ENCODE data around the gene RPL5.

RPL5 gene

GRCh38 chr1:92853299-92853698 is 21.5 kb downstream of the RPL5 start:
- DNase-seq (ENCODE audit: low read depth in 1 of 2, low spot score in 1 of 2): no peak

- no peak for DNase-seq (ENCODE audit: low read depth in 1 of 2, low spot score in 1 of 2)
Measured at GRCh38 chr1:92854101-92854785, 22.4 kb downstream of the RPL5 start.

- DNase-seq (ENCODE audit: low read depth in 1 of 2, low spot score in 1 of 2): no peak
Measured at GRCh38 chr1:92855236-92855635, 23.4 kb downstream of the RPL5 start.

- DNase-seq (ENCODE audit: low read depth in 1 of 2, low spot score in 1 of 2): no peak
Measured at GRCh38 chr1:92857817-92858216, 26.0 kb downstream of the RPL5 start.

GRCh38 chr1:92858564-92859399 is 26.9 kb downstream of the RPL5 start:
- DNase-seq (ENCODE audit: low read depth in 1 of 2, low spot score in 1 of 2): no peak

GRCh38 chr1:92859400-92860039 is 27.7 kb downstream of the RPL5 start:
- DNase-seq (ENCODE audit: low read depth in 1 of 2, low spot score in 1 of 2): no peak

GRCh38 chr1:92862605-92863004 is 30.8 kb downstream of the RPL5 start:
- no peak for DNase-seq (ENCODE audit: low read depth in 1 of 2, low spot score in 1 of 2)

- no peak for DNase-seq (ENCODE audit: low read depth in 1 of 2, low spot score in 1 of 2)
Measured at GRCh38 chr1:92864131-92864530, 32.3 kb downstream of the RPL5 start.

GRCh38 chr1:92870591-92870990 is 38.8 kb downstream of the RPL5 start:
- no peak for DNase-seq (ENCODE audit: low read depth in 1 of 2, low spot score in 1 of 2)

- DNase-seq (ENCODE audit: low read depth in 1 of 2, low spot score in 1 of 2): no peak
Measured at GRCh38 chr1:92872719-92873118, 40.9 kb downstream of the RPL5 start.

- no peak for DNase-seq (ENCODE audit: low read depth in 1 of 2, low spot score in 1 of 2)
Measured at GRCh38 chr1:92874987-92875386, 43.1 kb downstream of the RPL5 start.

GRCh38 chr1:92876351-92876750 is 44.5 kb downstream of the RPL5 start:
- no peak for DNase-seq (ENCODE audit: low read depth in 1 of 2, low spot score in 1 of 2)

- DNase-seq (ENCODE audit: low read depth in 1 of 2, low spot score in 1 of 2): no peak
Measured at GRCh38 chr1:92877081-92877711, 45.4 kb downstream of the RPL5 start.

- no peak for DNase-seq (ENCODE audit: low read depth in 1 of 2, low spot score in 1 of 2)
Measured at GRCh38 chr1:92877792-92878191, 46.0 kb downstream of the RPL5 start.

GRCh38 chr1:92879316-92879968 is 47.6 kb downstream of the RPL5 start:
- DNase-seq (ENCODE audit: low read depth in 1 of 2, low spot score in 1 of 2): no peak

- DNase-seq (ENCODE audit: low read depth in 1 of 2, low spot score in 1 of 2): no peak
Measured at GRCh38 chr1:92881391-92881790, 49.6 kb downstream of the RPL5 start.

GRCh38 chr1:92882819-92883218 is 51.0 kb downstream of the RPL5 start:
- DNase-seq (ENCODE audit: low read depth in 1 of 2, low spot score in 1 of 2): peak in 1 of 2 donors; percentile 11

GRCh38 chr1:92883297-92883696 is 51.5 kb downstream of the RPL5 start:
- DNase-seq (ENCODE audit: low read depth in 1 of 2, low spot score in 1 of 2): no peak

- DNase-seq (ENCODE audit: low read depth in 1 of 2, low spot score in 1 of 2): no peak
Measured at GRCh38 chr1:92884195-92884594, 52.4 kb downstream of the RPL5 start.

GRCh38 chr1:92886886-92887419 is 55.1 kb downstream of the RPL5 start:
- DNase-seq (ENCODE audit: low read depth in 1 of 2, low spot score in 1 of 2): no peak

- DNase-seq (ENCODE audit: low read depth in 1 of 2, low spot score in 1 of 2): no peak
Measured at GRCh38 chr1:92887465-92887864, 55.6 kb downstream of the RPL5 start.

Data from stimulated activated CD4-positive, alpha-beta T cell treated with anti-CD3 and anti-CD28 coated beads, Interleukin-15, amount 100 ng/mL, for 1 hour (primary cell).